T-helper 2 cell treated with Interferon-gamma antibody and Interleukin-4, amounts not matched to agents 100 ng/mL and 5 ng/mL, for 36 hours (primary cell): ENCODE data around the gene NPAS2. TPM values are rescaled to one million over a fixed set of nuclear protein-coding genes. Genes with fewer than 3 reads are reported as not detected.

Source experiments
- intact Hi-C: fragments of 100-400 bp; cut with micrococcal nuclease; formaldehyde crosslinking; loops from one replicate; pipeline ENCODE4 v1.15.1; 2023
- total RNA-seq: library from RNA; stranded (reverse); gene quantifications from 2 replicates; pipeline ENCODE4 v1.2.3, GENCODE V29; 2022

NPAS2 gene
- total RNA-seq, 1 donor from 2014 or later = 5.2 TPM

- intact Hi-C loops = no loop called here
Measured at GRCh38 chr2:100882645-100883613, 63.0 kb downstream of the NPAS2 start.

- intact Hi-C loops = no loop called here
Measured at GRCh38 chr2:100884145-100884621, 64.2 kb downstream of the NPAS2 start.

- intact Hi-C loops = no loop called here
Measured at GRCh38 chr2:100886085-100886484, 66.1 kb downstream of the NPAS2 start.

- intact Hi-C loops = no loop called here
Measured at GRCh38 chr2:100887039-100887578, 67.2 kb downstream of the NPAS2 start.

- intact Hi-C loops = no loop called here
Measured at GRCh38 chr2:100887713-100888495, 68.0 kb downstream of the NPAS2 start.

GRCh38 chr2:100888601-100889000, 68.7 kb downstream of the NPAS2 start:
- intact Hi-C loops = no loop called here

GRCh38 chr2:100889286-100889685, 69.3 kb downstream of the NPAS2 start:
- intact Hi-C loops = no loop called here

- intact Hi-C loops = no loop called here
Measured at GRCh38 chr2:100891906-100892642, 72.1 kb downstream of the NPAS2 start.

GRCh38 chr2:100893392-100894104, 73.6 kb downstream of the NPAS2 start:
- intact Hi-C loops = no loop called here

GRCh38 chr2:100894105-100894795, 74.3 kb downstream of the NPAS2 start:
- intact Hi-C loops = no loop called here

GRCh38 chr2:100894796-100895156, 74.8 kb downstream of the NPAS2 start:
- intact Hi-C loops = no loop called here

GRCh38 chr2:100895402-100895801, 75.5 kb downstream of the NPAS2 start:
- intact Hi-C loops = no loop called here

- intact Hi-C loops = no loop called here
Measured at GRCh38 chr2:100895934-100896685, 76.2 kb downstream of the NPAS2 start.

GRCh38 chr2:100898035-100898665, 78.2 kb downstream of the NPAS2 start:
- intact Hi-C loops = no loop called here

- intact Hi-C loops = no loop called here
Measured at GRCh38 chr2:100900156-100900795, 80.3 kb downstream of the NPAS2 start.

GRCh38 chr2:100902817-100903405, 83.0 kb downstream of the NPAS2 start:
- intact Hi-C loops = no loop called here

- intact Hi-C loops = no loop called here
Measured at GRCh38 chr2:100903534-100904258, 83.8 kb downstream of the NPAS2 start.
